Hematopoietic multipotent progenitor cell (in vitro differentiated cells): ENCODE data around the gene KIF18A. TPM values are rescaled to one million over a fixed set of nuclear protein-coding genes. Genes with fewer than 3 reads are reported as not detected.

ENCODE experiments used
- DNase-seq, 3 donors: peaks; one replicate each; pipeline ENCODE4 v3.0.0-alpha.2; 2011 to 2015; ENCODE audit warnings: low read depth in 2 of 3, low spot score in 2 of 3
- small RNA-seq: library from RNA; depleted of rRNA; stranded (forward); fragments of <200 nt; gene quantifications from one replicate; pipeline ENCODE3, GENCODE V24; 2012
- total RNA-seq: library from RNA; depleted of rRNA; stranded (reverse); fragments of >200 nt; gene quantifications from one replicate; pipeline ENCODE4 v1.2.3, GENCODE V29; 2012

Gene KIF18A
- total RNA-seq, 1 donor = 2.7 TPM

DNA sequence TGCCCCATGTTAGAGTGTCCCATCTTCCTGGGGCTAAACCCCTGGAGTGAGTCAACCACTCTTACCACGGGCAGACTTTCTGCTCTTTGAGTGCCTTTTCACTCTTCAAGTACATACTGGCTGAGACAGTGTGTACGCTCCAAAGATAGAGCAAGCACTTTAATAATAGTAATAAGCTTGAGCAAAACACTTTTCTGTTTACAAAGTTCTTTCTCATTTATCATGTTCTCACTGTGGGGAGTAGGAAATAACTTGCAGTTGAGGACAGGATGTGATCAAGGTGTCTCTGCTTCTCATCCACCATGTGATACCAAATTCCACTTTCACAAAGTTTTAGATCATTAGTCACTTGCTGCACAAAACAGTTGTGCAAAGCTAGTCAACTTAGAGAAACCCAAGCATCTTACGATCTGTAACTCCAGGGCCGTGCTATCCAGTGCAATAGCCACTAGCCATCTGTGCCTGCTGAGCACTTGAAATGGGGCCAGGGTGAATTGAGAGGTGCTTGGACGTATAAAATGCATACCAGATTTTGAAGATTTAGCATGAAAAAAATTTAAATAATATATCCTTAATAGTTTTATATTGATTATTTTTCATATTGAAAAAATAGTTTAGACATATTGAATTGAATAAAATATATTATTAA lies 135.3 kb downstream of the KIF18A start:
- no peak for DNase-seq

DNA sequence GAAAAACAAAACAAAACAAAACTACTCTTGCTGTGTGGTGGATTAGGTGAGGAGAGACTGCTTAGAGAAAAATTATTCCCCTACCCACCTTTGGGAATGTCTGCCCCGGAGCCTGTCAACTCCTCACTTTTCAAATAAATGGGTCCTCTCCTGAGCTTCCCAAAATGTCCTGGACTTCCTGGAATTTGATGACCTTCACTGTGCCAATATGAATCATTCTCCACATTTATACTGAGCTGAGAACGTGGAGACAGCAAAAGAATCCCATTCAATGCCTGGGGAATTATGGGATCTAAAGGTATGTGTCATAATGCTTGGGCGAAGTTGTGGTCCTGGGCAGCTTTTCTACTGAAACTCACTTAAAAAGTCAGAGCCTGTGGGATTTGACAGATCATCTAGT lies 136.8 kb downstream of the KIF18A start:
- no peak for DNase-seq

Small RNA genes lying within 50 kb of the gene (small RNA-seq; reads per million reads assigned to genes)
- gene AC023206.1 (not detected), gene MIR610 (not detected)

Other genes with a start within 250 kb of the KIF18A start
- 8.1 TPM for gene METTL15, start 232 bp upstream of the KIF18A start, total RNA-seq